HepG2 (cell line): ENCODE data around the gene THBD. TPM values are rescaled to one million over a fixed set of nuclear protein-coding genes. Genes with fewer than 3 reads are reported as not detected.

Experiments used
- ATAC-seq: fragments of 200-7000 bp; cut with Tn5 transposase; 3 replicates; pipeline ENCODE4 v1.9.1; 2020; ENCODE audit warnings: mild to moderate bottlenecking, moderate library complexity
- BruUV-seq: library from RNA; stranded (reverse); fragments of 400-500 nt; replicated peaks from 2 replicates; lab custom pipeline; 2021; lab: Mats Ljungman, UMichigan
- CTCF ChIA-PET: fragments of 300-600 bp; formaldehyde crosslinking; extraction: SDS; loops from one replicate; lab custom pipeline; 2021; ENCODE audit warnings: low total read pairs, inconsistent platforms, low intra/inter-chr PET ratio; lab: Yijun Ruan, JAX
- POLR2A ChIA-PET: fragments of 350-600 bp; sonication (Branson Sonifier 250); formaldehyde crosslinking; loops from one replicate; lab custom pipeline; 2020; ENCODE audit warnings: antibody characterized with exemption, inconsistent platforms; lab: Yijun Ruan, JAX
- DNase-seq: peaks from one replicate; pipeline ENCODE4 v3.0.0-alpha.2; 2015; ENCODE audit warnings: low spot score
- FAIRE-seq: peaks from 3 replicates; lab custom pipeline; 2011; peaks lifted over from hg19 to GRCh38; lab: Jason Lieb, UNC
- H2AFZ ChIP-seq: one replicate; pipeline ENCODE4 v1.6.1; 2011; ENCODE audit warnings: low read length, inconsistent platforms
- H3K27ac ChIP-seq: fragments of 300-600 bp; 3 replicates; pipeline ENCODE4 v1.8.0; 2011; ENCODE audit warnings: mixed run types, mild to moderate bottlenecking, mixed read lengths, low read length, inconsistent platforms; ENCODE audit not compliant: insufficient read depth; ENCODE audit errors: extremely low read length
- H3K27me3 ChIP-seq, 2 experiments: fragments of 200-600 bp in 1 of 2; 2 replicates in 1 of 2; 3 replicates in 1 of 2; pipeline versions ENCODE4 v1.6.0 to v1.8.0; 2011; ENCODE audit warnings: low read length in 2 of 2, mild to moderate bottlenecking in 2 of 2, moderate library complexity in 2 of 2, inconsistent platforms in 1 of 2; ENCODE audit not compliant: insufficient read depth in 2 of 2, control insufficient read depth in 1 of 2
- H3K36me3 ChIP-seq, 2 experiments: fragments of 200-600 bp in 1 of 2; replicated peaks in 1 of 2; 2 replicates in 1 of 2; 3 replicates in 1 of 2; pipeline versions ENCODE4 v1.5.1 to v1.8.0; 2011; ENCODE audit warnings: low read length in 2 of 2, inconsistent platforms in 1 of 2; ENCODE audit not compliant: insufficient read depth in 2 of 2, control insufficient read depth in 1 of 2
- H3K4me1 ChIP-seq: 2 replicates; pipeline ENCODE4 v1.5.1; 2012; ENCODE audit warnings: low read length, inconsistent platforms; ENCODE audit not compliant: insufficient read depth
- H3K4me2 ChIP-seq: 2 replicates; pipeline ENCODE4 v1.6.0; 2011; ENCODE audit warnings: low read depth, low read length, inconsistent platforms
- H3K4me3 ChIP-seq, 3 experiments: fragments of 200-600 bp in 1 of 3; sonication (generic), shearing (Covaris generic) in 1 of 3; replicated peaks in 1 of 3; 2 replicates each; pipeline ENCODE4 v1.5.1; 2011 to 2016; ENCODE audit warnings: low read length in 3 of 3, inconsistent platforms in 2 of 3, low read depth in 2 of 3, mild to moderate bottlenecking in 2 of 3, control low read depth in 1 of 3, mixed read lengths in 1 of 3; ENCODE audit not compliant: insufficient read depth in 1 of 3
- H3K79me2 ChIP-seq: one replicate; pipeline ENCODE4 v1.6.1; 2011; ENCODE audit warnings: low read length, inconsistent platforms; ENCODE audit not compliant: insufficient read depth
- H3K9ac ChIP-seq: 2 replicates; pipeline ENCODE4 v1.6.0; 2011; ENCODE audit warnings: mild to moderate bottlenecking, low read depth, low read length, inconsistent platforms; ENCODE audit not compliant: insufficient read depth
- H3K9me3 ChIP-seq: 2 replicates; pipeline ENCODE4 v1.5.1; 2012; ENCODE audit warnings: mild to moderate bottlenecking, low read length
- H4K20me1 ChIP-seq: 2 replicates; pipeline ENCODE4 v1.6.0; 2011; ENCODE audit warnings: inconsistent platforms, mild to moderate bottlenecking, low read length, moderate library complexity; ENCODE audit not compliant: insufficient read depth
- BCL6 ChIP-seq: IDR thresholded peaks from 2 replicates; pipeline ENCODE4 v1.6.1; 2016; ENCODE audit warnings: missing genetic modification reagents, missing compliant biosample characterization
- CC2D1A ChIP-seq: sonication (generic); formaldehyde crosslinking; IDR thresholded peaks from 2 replicates; pipeline ENCODE4 v1.8.1; 2023; ENCODE audit warnings: mild to moderate bottlenecking, missing genetic modification reagents
- EED ChIP-seq: sonication (generic); formaldehyde crosslinking; IDR thresholded peaks from 2 replicates; pipeline ENCODE4 v1.5.0; 2020; ENCODE audit warnings: mild to moderate bottlenecking, missing genetic modification reagents
- FLYWCH1 ChIP-seq: sonication (generic); formaldehyde crosslinking; IDR thresholded peaks from 2 replicates; pipeline ENCODE4 v1.8.1; 2023; ENCODE audit warnings: mild to moderate bottlenecking, missing genetic modification reagents
- FOXA3 ChIP-seq: IDR thresholded peaks from 2 replicates; pipeline ENCODE4 v1.6.1; 2016; ENCODE audit warnings: missing genetic modification reagents, missing compliant biosample characterization
- GTF2F1 ChIP-seq: fragments of 150-350 bp; IDR thresholded peaks from 2 replicates; pipeline ENCODE4 v1.6.1; 2014; ENCODE audit warnings: low read length
- MXD4 ChIP-seq: IDR thresholded peaks from 2 replicates; pipeline ENCODE4 v1.6.1; 2016; ENCODE audit warnings: mild to moderate bottlenecking, missing biosample characterization, missing genetic modification reagents
- NKX3-1 ChIP-seq: sonication (generic); formaldehyde crosslinking; IDR thresholded peaks from 2 replicates; pipeline ENCODE4 v1.5.0; 2020; ENCODE audit warnings: missing genetic modification reagents
- POLR2AphosphoS5 ChIP-seq: IDR thresholded peaks from 2 replicates; pipeline ENCODE4 v1.6.1; 2012; ENCODE audit warnings: low read depth, low read length
- SKI ChIP-seq: fragments of 450-650 bp; IDR thresholded peaks from one replicate; pipeline ENCODE4 v1.6.1; 2018; ENCODE audit warnings: mild to moderate bottlenecking; ENCODE audit not compliant: partially characterized antibody
- TGIF2 ChIP-seq: IDR thresholded peaks from 2 replicates; pipeline ENCODE4 v1.6.1; 2016; ENCODE audit warnings: control low read depth, missing compliant biosample characterization
- ZNF101 ChIP-seq: sonication (generic); formaldehyde crosslinking; IDR thresholded peaks from 2 replicates; pipeline ENCODE4 v1.4.0; 2020; ENCODE audit warnings: mild to moderate bottlenecking, low read depth, missing genetic modification reagents, borderline replicate concordance
- ZNF251 ChIP-seq: sonication (generic); formaldehyde crosslinking; IDR thresholded peaks from 2 replicates; pipeline ENCODE4 v1.9.0; 2021; ENCODE audit warnings: mild to moderate bottlenecking, missing genetic modification reagents
- ZNF264 ChIP-seq: sonication (generic); formaldehyde crosslinking; IDR thresholded peaks from 2 replicates; pipeline ENCODE4 v1.4.0; 2020; ENCODE audit warnings: missing genetic modification reagents
- ZNF430 ChIP-seq: sonication (generic); formaldehyde crosslinking; IDR thresholded peaks from 2 replicates; pipeline ENCODE4 v1.9.0; 2021; ENCODE audit warnings: mild to moderate bottlenecking, missing genetic modification reagents
- ZNF496 ChIP-seq: sonication (generic); formaldehyde crosslinking; IDR thresholded peaks from 2 replicates; pipeline ENCODE4 v1.8.1; 2023; ENCODE audit warnings: mild to moderate bottlenecking, moderate library complexity, missing genetic modification reagents; ENCODE audit not compliant: insufficient replicate concordance
- ZNF510 ChIP-seq: sonication (generic); formaldehyde crosslinking; IDR thresholded peaks from 2 replicates; pipeline ENCODE4 v1.4.0; 2020; ENCODE audit warnings: low read depth, mild to moderate bottlenecking, missing genetic modification reagents
- ZNF543 ChIP-seq: sonication (generic); formaldehyde crosslinking; IDR thresholded peaks from 2 replicates; pipeline ENCODE4 v1.4.0; 2020; ENCODE audit warnings: mild to moderate bottlenecking, missing genetic modification reagents
- ZNF562 ChIP-seq: sonication (generic); formaldehyde crosslinking; IDR thresholded peaks from 2 replicates; pipeline ENCODE4 v1.8.0; 2022; ENCODE audit warnings: missing genetic modification reagents, borderline replicate concordance
- ZNF737 ChIP-seq: sonication (generic); formaldehyde crosslinking; IDR thresholded peaks from 2 replicates; pipeline ENCODE4 v1.5.0; 2020; ENCODE audit warnings: missing genetic modification reagents, mild to moderate bottlenecking, borderline replicate concordance
- WGBS: methylation state at CpG from one replicate; pipeline ENCODE4 v1.1.6; 2017; ENCODE audit warnings: low lambda C conversion rate; 5-methylcytosine and 5-hydroxymethylcytosine counted together
- in situ Hi-C: cut with HindIII; loops from 2 replicates; pipeline ENCODE4 v1.10.0; 2017; ENCODE audit warnings: low pct_unique_long_range_greater_than_20kb; ENCODE audit not compliant: extremely low pct_ligation_motif_present
- intact Hi-C: fragments of 100-400 bp; cut with micrococcal nuclease; formaldehyde crosslinking; loops from one replicate; pipeline ENCODE4 v1.10.0; 2022; ENCODE audit not compliant: unreplicated experiment
- polyA plus RNA-seq, 8 experiments: library from polyadenylated mRNA; depleted of rRNA in 3 of 8; stranded (reverse) in 7 of 8; unstranded in 1 of 8; fragments of >200 nt; fragmentation: Illumina TruSeq in 4 of 8; extraction: Trizol in 4 of 8; gene quantifications; 2 replicates each; pipeline versions ENCODE4 v1.2.1 to v1.2.3, GENCODE V29; 2011 to 2016; ENCODE audit warnings: low read depth in 4 of 8, missing spikeins in 1 of 8, mixed read lengths in 1 of 8; ENCODE audit not compliant: insufficient read depth in 1 of 8
- total RNA-seq, 5 experiments: library from RNA; depleted of rRNA; stranded (reverse); fragments of >200 nt; fragmentation: Illumina TruSeq; extraction: Trizol; gene quantifications; 2 replicates each; pipeline ENCODE4 v1.2.3, GENCODE V29; 2016; ENCODE audit warnings: low read depth in 1 of 5
- TF ChIP-seq, protein P1 (sequence below): sonication (generic); formaldehyde crosslinking; IDR thresholded peaks from 2 replicates; pipeline ENCODE4 v1.4.0; 2020; ENCODE audit warnings: missing genetic modification reagents
- TF ChIP-seq, protein P2 (sequence below): sonication (generic); formaldehyde crosslinking; IDR thresholded peaks from 2 replicates; pipeline ENCODE4 v1.8.1; 2023; ENCODE audit warnings: mild to moderate bottlenecking, missing genetic modification reagents, borderline replicate concordance
- TF ChIP-seq, protein P3 (sequence below): sonication (generic); formaldehyde crosslinking; IDR thresholded peaks from 2 replicates; pipeline ENCODE4 v1.5.0; 2020; ENCODE audit warnings: missing genetic modification reagents

Gene THBD
- total and polyA plus RNA-seq, 2 of the 13 experiments (the other 11 are each of a cell fraction or from before 2014, with no cell fraction given): 0.03 TPM; not detected in 1

DNA sequence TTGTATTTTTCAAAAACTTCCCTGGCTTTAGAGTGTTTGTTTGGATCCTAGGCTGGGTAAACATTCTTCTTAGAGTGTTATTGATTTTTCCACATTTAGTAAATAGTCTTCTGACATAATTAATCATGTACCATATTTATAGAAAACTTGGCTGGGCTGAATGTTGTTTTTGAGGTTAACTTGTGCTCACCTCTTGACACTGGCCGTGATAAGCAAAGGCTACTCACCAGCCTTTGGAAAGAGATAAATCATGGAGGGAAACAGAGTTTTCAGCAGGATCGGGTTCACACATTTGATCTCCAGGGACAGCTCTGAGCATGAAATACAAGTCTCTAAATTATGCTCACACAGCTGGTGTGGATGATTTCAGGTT, 42.9 kb upstream of the THBD start:
- FAIRE-seq (no peak), ATAC-seq (no peak), DNase-seq (no peak)
- CTCF ChIA-PET: no interaction called here
- Histone ChIP-seq H4K20me1 (no peaks in the 10 kb centered on the region), H3K9ac (no peak overlapping the region), H3K4me1 (no peaks in the 10 kb centered on the region), H3K4me2 (no peak overlapping the region), H3K79me2 (no peaks in the 10 kb centered on the region), H3K36me3 (no peaks in the 10 kb centered on the region), H2AFZ (no peak overlapping the region), H3K27me3 (peaks cover 4 to 26% of the 10 kb centered on the region in 2 experiments; a peak in 3 of 5 replicates), H3K27ac (no peak overlapping the region), H3K9me3 (no peaks in the 10 kb centered on the region), H3K4me3 (no peak overlapping the region)
- POLR2A ChIA-PET: no interaction called here
- intact Hi-C loops: no loop called here
- in situ Hi-C loops: no loop called here
- WGBS: 1% methylated on average over 2 of the region's 2 CpGs
- no TSS peak for BruUV-seq
- TF ChIP-seq ZNF496 (CRISPR knock-in tag) (no peak), NKX3-1 (CRISPR knock-in tag) (no peak), EED (CRISPR knock-in tag) (no peak), ZNF251 (CRISPR knock-in tag) (no peak), GTF2F1 (no peak), ZNF543 (no peak), MXD4 (CRISPR knock-in tag) (no peak), SKI (peak; percentile 15), ZNF264 (CRISPR knock-in tag) (no peak), ZNF737 (CRISPR knock-in tag) (no peak), TGIF2 (CRISPR knock-in tag) (no peak), ZNF510 (CRISPR knock-in tag) (no peak), CC2D1A (CRISPR knock-in tag) (no peak), BCL6 (CRISPR knock-in tag) (peak; percentile 43; the same call in 1 of the 2 replicates), ZNF562 (no peak), FLYWCH1 (no peak), ZNF430 (CRISPR knock-in tag) (no peak), ZNF101 (CRISPR knock-in tag) (no peak), FOXA3 (0 out of 2 replicates have a peak, but pooled peaks have one; percentile 9), POLR2AphosphoS5 (no peak)
- TF ChIP-seq, protein P1, sequence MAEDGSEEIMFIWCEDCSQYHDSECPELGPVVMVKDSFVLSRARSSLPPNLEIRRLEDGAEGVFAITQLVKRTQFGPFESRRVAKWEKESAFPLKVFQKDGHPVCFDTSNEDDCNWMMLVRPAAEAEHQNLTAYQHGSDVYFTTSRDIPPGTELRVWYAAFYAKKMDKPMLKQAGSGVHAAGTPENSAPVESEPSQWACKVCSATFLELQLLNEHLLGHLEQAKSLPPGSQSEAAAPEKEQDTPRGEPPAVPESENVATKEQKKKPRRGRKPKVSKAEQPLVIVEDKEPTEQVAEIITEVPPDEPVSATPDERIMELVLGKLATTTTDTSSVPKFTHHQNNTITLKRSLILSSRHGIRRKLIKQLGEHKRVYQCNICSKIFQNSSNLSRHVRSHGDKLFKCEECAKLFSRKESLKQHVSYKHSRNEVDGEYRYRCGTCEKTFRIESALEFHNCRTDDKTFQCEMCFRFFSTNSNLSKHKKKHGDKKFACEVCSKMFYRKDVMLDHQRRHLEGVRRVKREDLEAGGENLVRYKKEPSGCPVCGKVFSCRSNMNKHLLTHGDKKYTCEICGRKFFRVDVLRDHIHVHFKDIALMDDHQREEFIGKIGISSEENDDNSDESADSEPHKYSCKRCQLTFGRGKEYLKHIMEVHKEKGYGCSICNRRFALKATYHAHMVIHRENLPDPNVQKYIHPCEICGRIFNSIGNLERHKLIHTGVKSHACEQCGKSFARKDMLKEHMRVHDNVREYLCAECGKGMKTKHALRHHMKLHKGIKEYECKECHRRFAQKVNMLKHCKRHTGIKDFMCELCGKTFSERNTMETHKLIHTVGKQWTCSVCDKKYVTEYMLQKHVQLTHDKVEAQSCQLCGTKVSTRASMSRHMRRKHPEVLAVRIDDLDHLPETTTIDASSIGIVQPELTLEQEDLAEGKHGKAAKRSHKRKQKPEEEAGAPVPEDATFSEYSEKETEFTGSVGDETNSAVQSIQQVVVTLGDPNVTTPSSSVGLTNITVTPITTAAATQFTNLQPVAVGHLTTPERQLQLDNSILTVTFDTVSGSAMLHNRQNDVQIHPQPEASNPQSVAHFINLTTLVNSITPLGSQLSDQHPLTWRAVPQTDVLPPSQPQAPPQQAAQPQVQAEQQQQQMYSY (CRISPR knock-in tag): peak; percentile 80; the same call in 1 of the 2 replicates
- TF ChIP-seq, protein P2, sequence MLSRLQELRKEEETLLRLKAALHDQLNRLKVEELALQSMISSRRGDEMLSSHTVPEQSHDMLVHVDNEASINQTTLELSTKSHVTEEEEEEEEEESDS (CRISPR knock-in tag): no peak
- TF ChIP-seq, protein P3, sequence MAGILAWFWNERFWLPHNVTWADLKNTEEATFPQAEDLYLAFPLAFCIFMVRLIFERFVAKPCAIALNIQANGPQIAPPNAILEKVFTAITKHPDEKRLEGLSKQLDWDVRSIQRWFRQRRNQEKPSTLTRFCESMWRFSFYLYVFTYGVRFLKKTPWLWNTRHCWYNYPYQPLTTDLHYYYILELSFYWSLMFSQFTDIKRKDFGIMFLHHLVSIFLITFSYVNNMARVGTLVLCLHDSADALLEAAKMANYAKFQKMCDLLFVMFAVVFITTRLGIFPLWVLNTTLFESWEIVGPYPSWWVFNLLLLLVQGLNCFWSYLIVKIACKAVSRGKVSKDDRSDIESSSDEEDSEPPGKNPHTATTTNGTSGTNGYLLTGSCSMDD (CRISPR knock-in tag): no peak
